HepG2 (cell line): ENCODE measurements around the gene DIABLO.

Experiments used
- EP300 ChIP-seq, 3 experiments: sonication (generic) in 1 of 3; formaldehyde crosslinking in 1 of 3; IDR thresholded peaks; 2 replicates each; pipeline versions ENCODE4 v1.5.1 to v1.6.1; 2011 to 2020; ENCODE audit warnings: low read depth in 2 of 3, low read length in 2 of 3, borderline replicate concordance in 1 of 3, improper control_type of control experiment in 1 of 3, mild to moderate bottlenecking in 1 of 3, missing genetic modification reagents in 1 of 3, moderate library complexity in 1 of 3
- ISX ChIP-seq: sonication (generic); formaldehyde crosslinking; conservative IDR thresholded peaks from 2 replicates; pipeline ENCODE4 v1.5.0; 2020; ENCODE audit warnings: missing genetic modification reagents
- PHB2 ChIP-seq: fragments of 450-650 bp; IDR thresholded peaks from 2 replicates; pipeline ENCODE4 v1.6.1; 2018; ENCODE audit not compliant: partially characterized antibody
- ZIK1 ChIP-seq: sonication (generic); formaldehyde crosslinking; IDR thresholded peaks from 2 replicates; pipeline ENCODE4 v1.5.0; 2020; ENCODE audit warnings: mild to moderate bottlenecking, low read depth, missing genetic modification reagents, borderline replicate concordance
- TF ChIP-seq, protein P1 (sequence below): sonication (generic); formaldehyde crosslinking; IDR thresholded peaks from 2 replicates; pipeline ENCODE4 v1.5.0; 2020; ENCODE audit warnings: mild to moderate bottlenecking, missing genetic modification reagents, moderate library complexity

DNA sequence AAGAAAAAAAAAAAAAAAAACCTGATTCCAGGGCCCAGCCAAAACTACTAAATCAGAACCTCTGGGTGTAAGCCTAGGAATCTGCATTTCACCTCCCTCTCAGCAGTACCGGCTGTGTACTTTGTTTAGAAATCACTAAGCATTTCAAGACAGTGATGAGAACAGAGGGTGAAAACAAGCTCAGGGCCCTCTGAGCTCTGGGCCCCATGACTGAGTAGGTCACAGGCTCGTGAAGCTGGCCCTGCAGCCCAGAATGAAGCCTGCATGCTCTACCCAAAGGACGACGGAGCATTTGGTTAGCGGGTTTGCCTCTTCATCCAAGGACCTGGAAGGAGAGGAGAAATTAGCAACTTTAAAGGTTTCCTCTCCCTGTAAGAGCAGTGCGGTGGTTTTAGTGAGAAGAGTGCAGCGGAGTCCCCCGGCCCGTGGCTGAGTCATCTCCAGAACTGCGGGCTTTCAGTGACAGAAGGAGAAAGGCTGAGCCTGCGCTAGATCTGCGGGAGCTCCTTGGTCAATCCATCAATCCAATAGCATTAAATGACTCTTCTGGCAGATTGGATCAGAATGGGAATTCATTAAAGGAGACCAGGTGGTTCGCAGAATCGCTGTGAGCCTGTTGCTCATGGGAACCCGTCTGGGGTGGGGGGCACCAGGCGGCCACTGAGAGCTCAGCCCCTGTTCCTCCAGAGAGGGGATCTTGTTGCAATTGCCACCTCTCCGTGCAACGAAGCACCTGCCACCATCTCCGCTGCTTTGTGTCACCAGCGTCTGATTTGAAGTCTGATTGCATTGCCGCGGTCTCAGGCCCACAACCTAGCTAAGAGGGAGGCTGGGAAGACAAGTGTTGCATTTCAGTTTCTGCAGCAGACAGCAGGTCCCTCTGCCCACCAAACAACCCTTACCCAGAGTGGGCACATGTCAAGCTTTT lies 59.2 kb downstream of the DIABLO start:
- TF ChIP-seq PHB2 (no peak), EP300 (IDR thresholded peaks at IDR 0.05; ENCODE audit: low read depth in 2 of 2, low read length in 2 of 2) (no peak), EP300 (CRISPR knock-in tag; IDR thresholded peaks at IDR 0.05; ENCODE audit: borderline replicate concordance) (no peak), ISX (no peak), ZIK1 (CRISPR knock-in tag) (no peak)
- TF ChIP-seq, protein P1, sequence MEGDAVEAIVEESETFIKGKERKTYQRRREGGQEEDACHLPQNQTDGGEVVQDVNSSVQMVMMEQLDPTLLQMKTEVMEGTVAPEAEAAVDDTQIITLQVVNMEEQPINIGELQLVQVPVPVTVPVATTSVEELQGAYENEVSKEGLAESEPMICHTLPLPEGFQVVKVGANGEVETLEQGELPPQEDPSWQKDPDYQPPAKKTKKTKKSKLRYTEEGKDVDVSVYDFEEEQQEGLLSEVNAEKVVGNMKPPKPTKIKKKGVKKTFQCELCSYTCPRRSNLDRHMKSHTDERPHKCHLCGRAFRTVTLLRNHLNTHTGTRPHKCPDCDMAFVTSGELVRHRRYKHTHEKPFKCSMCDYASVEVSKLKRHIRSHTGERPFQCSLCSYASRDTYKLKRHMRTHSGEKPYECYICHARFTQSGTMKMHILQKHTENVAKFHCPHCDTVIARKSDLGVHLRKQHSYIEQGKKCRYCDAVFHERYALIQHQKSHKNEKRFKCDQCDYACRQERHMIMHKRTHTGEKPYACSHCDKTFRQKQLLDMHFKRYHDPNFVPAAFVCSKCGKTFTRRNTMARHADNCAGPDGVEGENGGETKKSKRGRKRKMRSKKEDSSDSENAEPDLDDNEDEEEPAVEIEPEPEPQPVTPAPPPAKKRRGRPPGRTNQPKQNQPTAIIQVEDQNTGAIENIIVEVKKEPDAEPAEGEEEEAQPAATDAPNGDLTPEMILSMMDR (CRISPR knock-in tag) = no peak
